ENCODE results near the gene NAA80. TPM values are rescaled to one million over a fixed set of nuclear protein-coding genes. Genes with fewer than 3 reads are reported as not detected.

Gene NAA80
- total and polyA plus RNA-seq, 2 of the 8 experiments (the other 6 are each of a cell fraction or from before 2014, with no cell fraction given): 11.3 to 16.7 TPM

GRCh38 chr3:50249457-50249856 lies 49.7 kb downstream of the NAA80 start:
- TF ChIP-seq MAFK (IDR thresholded peaks at IDR 0.05; ENCODE audit: low read depth, low read length): no peak
- POLR2A ChIA-PET (ENCODE audit: partially characterized antibody): interaction anchor here (0.6 to 4.1 kb wide), 4 partner anchors 8 to 71 kb away, joined by 3 to 22 read pairs (median 7); no protein-coding TSS in a partner anchor

More at GRCh38 chr3:50249457-50249856, 49.7 kb downstream of the NAA80 start:
- FAIRE-seq: no peak
- CTCF ChIA-PET (ENCODE audit: partially characterized antibody): interaction anchor here (1.2 to 53.5 kb wide), 8 partner anchors 8 to 127 kb away, joined by 4 to 2149 read pairs (median 30); partner anchors contain the start of genes GNAI2, GNAT1, SEMA3B and SLC38A3
- Histone ChIP-seq H3K23ac (ENCODE audit: insufficient read length) (no peak overlapping the region), H2BK120ac (replicated peaks; ENCODE audit: low read depth, low read length) (no peak overlapping the region), H3K9me3 (ENCODE audit: insufficient read depth in 2 of 2, low read depth in 1 of 2, low read length in 1 of 2) (no peaks in the 10 kb centered on the region), H3K14ac (ENCODE audit: insufficient read length) (no peak overlapping the region), H3K27me3 (replicated peaks in 1 of 4; ENCODE audit: control insufficient read depth in 3 of 4, extremely low read depth in 1 of 4, insufficient read depth in 3 of 4, low read length in 3 of 4) (no peaks in the 10 kb centered on the region), H2BK12ac (ENCODE audit: low read depth, low read length) (no peak overlapping the region), H4K20me1 (replicated peaks in 1 of 2; ENCODE audit: control insufficient read depth in 1 of 2, insufficient read depth in 2 of 2, low read length in 2 of 2) (peaks cover 15 to 47% of the 10 kb centered on the region in 2 experiments), H2BK5ac (ENCODE audit: low read depth, low read length) (no peak overlapping the region), H3K79me1 (ENCODE audit: low read depth, low read length) (peaks cover 35% of the 10 kb centered on the region), H3K56ac (replicated peaks; ENCODE audit: insufficient read length, low read depth, low read length) (no peak overlapping the region), H3K9ac (replicated peaks in 1 of 4; ENCODE audit: extremely low read depth in 1 of 4, low read depth in 3 of 4, low read length in 3 of 4) (no peak overlapping the region), H3K4ac (replicated peaks; ENCODE audit: insufficient read length, low read depth, low read length) (no peak overlapping the region), H3K18ac (ENCODE audit: extremely low read depth, low read length) (no peak overlapping the region), H3K36me3 (ENCODE audit: control insufficient read depth in 2 of 4, insufficient read depth in 4 of 4, low read length in 3 of 4) (peaks cover 2 to 13% (median 7%) of the 10 kb centered on the region in 4 experiments; a peak in 5 of 8 replicates), H3K23me2 (ENCODE audit: low read depth, low read length) (no peaks in the 10 kb centered on the region), H4K8ac (ENCODE audit: extremely low read depth, insufficient read depth, low read length) (peak overlapping the region; percentile 68; the same call in 1 of the 2 replicates), H3K4me3 (ENCODE audit: extremely low read depth in 1 of 4, insufficient read depth in 2 of 4, low read depth in 3 of 4, low read length in 4 of 4) (no peak overlapping the region), H4K5ac (ENCODE audit: insufficient read length, low read depth, low read length) (no peak overlapping the region), H2BK20ac (ENCODE audit: low read length) (no peak overlapping the region), H3K4me2 (ENCODE audit: insufficient read depth in 1 of 2, low read depth in 2 of 2, low read length in 2 of 2) (no peak overlapping the region), H3K27ac (ENCODE audit: low read depth, low read length) (no peak overlapping the region), H2AK5ac (ENCODE audit: low read depth, low read length) (no peak overlapping the region), H4K91ac (replicated peaks; ENCODE audit: insufficient read length, low read length) (no peak overlapping the region), H2AFZ (ENCODE audit: low read length) (no peak overlapping the region), H2BK15ac (ENCODE audit: low read length) (no peak overlapping the region), H3K79me2 (ENCODE audit: control insufficient read depth in 1 of 2, insufficient read depth in 2 of 2, low read length in 2 of 2) (peaks cover 0 to 65% of the 10 kb centered on the region in 2 experiments; a peak in 3 of 4 replicates), H3K4me1 (replicated peaks in 1 of 4; ENCODE audit: control insufficient read depth in 3 of 4, insufficient read depth in 4 of 4, low read length in 3 of 4) (peaks cover 5 to 19% (median 16%) of the 10 kb centered on the region in 4 experiments)
- no peak for DNase-seq (ENCODE audit: low read depth in 1 of 2, low spot score in 2 of 2)
- WGBS, 2 experiments (ENCODE audit: extremely low coverage in 1 of 2, insufficient coverage in 1 of 2, insufficient read length in 1 of 2, insufficient replicate concordance in 2 of 2, low coverage in 1 of 2, low lambda C conversion rate in 2 of 2, missing lambda C conversion rate in 1 of 2): 92% methylated on average over 5 of the region's 5 CpGs; no CpG with 5 or more reads in 1 of the 2 experiments

Data from H1 (cell line).